Esophagus muscularis mucosa (tissue), 4 donors: ENCODE data around the gene SPSB3. TPM values are rescaled to one million over a fixed set of nuclear protein-coding genes. Genes with fewer than 3 reads are reported as not detected.

Experiments
- DNase-seq: peaks from one replicate; pipeline ENCODE4 v3.0.0-alpha.2; 2017; ENCODE audit errors: extremely low spot score
- H3K27ac ChIP-seq, 4 donors: fragments of 200-600 bp; sonication (generic); replicated peaks in 1 of 4; 1 replicate in 3 of 4; 2 replicates in 1 of 4; pipeline ENCODE4 v1.5.1; 2016 to 2019; ENCODE audit warnings: mild to moderate bottlenecking in 1 of 4
- H3K27me3 ChIP-seq, 4 donors: fragments of 200-600 bp; sonication (generic); one replicate each; pipeline versions ENCODE4 v1.5.1 to v1.6.0; 2016 to 2019
- H3K36me3 ChIP-seq, 4 donors: fragments of 200-600 bp; sonication (generic); one replicate each; pipeline ENCODE4 v1.5.1; 2016 to 2019
- H3K4me1 ChIP-seq, 4 donors: fragments of 200-600 bp; sonication (generic); one replicate each; pipeline ENCODE4 v1.5.1; 2016 to 2019
- H3K4me3 ChIP-seq, 4 donors: fragments of 200-600 bp; sonication (generic); 1 replicate in 2 of 4; 2 replicates in 2 of 4; pipeline ENCODE4 v1.5.1; 2016 to 2019; ENCODE audit warnings: mild to moderate bottlenecking in 4 of 4, moderate library complexity in 1 of 4
- H3K9me3 ChIP-seq, 4 donors: fragments of 200-600 bp; sonication (generic); 1 replicate in 3 of 4; 2 replicates in 1 of 4; pipeline ENCODE4 v1.5.1; 2016 to 2019
- CTCF ChIP-seq, 3 experiments: fragments of 200-600 bp in 2 of 3; fragments of 450-650 bp in 1 of 3; sonication (generic) in 2 of 3; IDR thresholded peaks; one replicate each; pipeline ENCODE4 v1.5.1; 2017 to 2019; ENCODE audit warnings: antibody characterized with exemption in 3 of 3, mild to moderate bottlenecking in 2 of 3, moderate library complexity in 1 of 3
- EP300 ChIP-seq: sonication (generic); formaldehyde crosslinking; IDR thresholded peaks from one replicate; pipeline ENCODE4 v1.6.1; 2017; ENCODE audit warnings: antibody characterized with exemption
- POLR2A ChIP-seq: fragments of 450-650 bp; IDR thresholded peaks from one replicate; pipeline ENCODE4 v1.6.1; 2017; ENCODE audit warnings: antibody characterized with exemption, moderate library complexity, mild to moderate bottlenecking, low read depth
- POLR2AphosphoS5 ChIP-seq, 2 donors: sonication (generic); formaldehyde crosslinking; IDR thresholded peaks; one replicate each; pipeline ENCODE4 v1.6.1; 2017; ENCODE audit warnings: antibody characterized with exemption in 2 of 2
- WGBS: methylation state at CpG from one replicate; pipeline ENCODE4 v1.1.5; 2018; 5-methylcytosine and 5-hydroxymethylcytosine counted together
- intact Hi-C: fragments of 100-400 bp; cut with DNase I; formaldehyde crosslinking; loops from one replicate; pipeline ENCODE4 v1.15.1; 2023
- total RNA-seq, 4 donors: library from RNA; depleted of rRNA; stranded (reverse); fragments of >200 nt; gene quantifications; one replicate each; pipeline versions ENCODE4 v1.1.0 to v1.2.1, GENCODE V29; 2016

The SPSB3 gene
- total RNA-seq, 4 donors from 2014 or later, result 69.1 to 101 (median 78.6) TPM

DNA sequence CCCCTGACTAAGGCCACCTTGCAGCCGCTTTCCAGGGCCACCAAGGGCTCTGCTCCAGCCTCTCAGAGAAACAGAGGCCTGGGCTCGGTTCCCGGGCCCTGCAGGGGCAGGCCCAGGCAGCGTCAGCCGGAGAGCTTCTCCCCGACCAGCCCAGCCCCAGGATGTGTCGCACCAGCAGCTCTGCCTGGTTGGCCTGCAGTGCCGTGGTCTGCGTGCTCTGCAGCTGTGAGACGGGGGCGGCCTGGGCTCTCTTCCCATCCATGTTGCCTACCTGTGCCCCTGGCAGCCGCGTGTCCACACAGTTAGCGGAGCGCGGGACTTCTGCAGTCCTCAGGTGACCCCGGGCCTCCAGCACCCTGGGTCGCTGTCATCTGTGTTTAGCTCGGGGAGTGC lies 6.3 kb upstream of the SPSB3 start:
- H3K36me3 ChIP-seq, result peaks cover 15 to 76% (median 71%) of the 10 kb centered on the region in 4 donors

GRCh38 chr16:1788095-1788707 lies 5.8 kb upstream of the SPSB3 start:
- intact Hi-C loops, result loop anchor here (5.0 kb wide), 1 partner anchor 34 kb away; no protein-coding TSS in a partner anchor
- no peak overlapping the region for H3K27ac ChIP-seq
- H3K27me3 ChIP-seq, result no peaks in the 10 kb centered on the region
- peaks cover 12 to 41% (median 27%) of the 10 kb centered on the region in 4 donors for H3K4me1 ChIP-seq
- TF ChIP-seq POLR2AphosphoS5 (IDR thresholded peaks at IDR 0.05), result no peak
- TF ChIP-seq CTCF (IDR thresholded peaks at IDR 0.05), result no peak
- TF ChIP-seq POLR2A, result no peak
- TF ChIP-seq EP300, result no peak
- no peak for DNase-seq
- 94% methylated on average over 27 of the region's 38 CpGs for WGBS
- no peaks in the 10 kb centered on the region for H3K9me3 ChIP-seq
- H3K36me3 ChIP-seq, result peaks cover 15 to 76% (median 71%) of the 10 kb centered on the region in 4 donors
- no peak overlapping the region for H3K4me3 ChIP-seq

More for the DNA sequence above, 6.3 kb upstream of the SPSB3 start:
- no peaks in the 10 kb centered on the region for H3K27me3 ChIP-seq
- H3K9me3 ChIP-seq, result no peaks in the 10 kb centered on the region
- whole genome bisulfite sequencing, result 66% methylated on average over 4 of the region's 19 CpGs
- intact Hi-C loops, result loop anchor here (5.0 kb wide), 1 partner anchor 34 kb away; no protein-coding TSS in a partner anchor
- TF ChIP-seq CTCF (IDR thresholded peaks at IDR 0.05), result no peak
- no peak for TF ChIP-seq EP300
- no peak for TF ChIP-seq POLR2A
- TF ChIP-seq POLR2AphosphoS5 (IDR thresholded peaks at IDR 0.05), result no peak
- H3K4me3 ChIP-seq, result no peak overlapping the region
- H3K4me1 ChIP-seq, result peaks cover 8 to 36% (median 23%) of the 10 kb centered on the region in 4 donors
- no peak for DNase-seq
- H3K27ac ChIP-seq, result no peak overlapping the region

DNA sequence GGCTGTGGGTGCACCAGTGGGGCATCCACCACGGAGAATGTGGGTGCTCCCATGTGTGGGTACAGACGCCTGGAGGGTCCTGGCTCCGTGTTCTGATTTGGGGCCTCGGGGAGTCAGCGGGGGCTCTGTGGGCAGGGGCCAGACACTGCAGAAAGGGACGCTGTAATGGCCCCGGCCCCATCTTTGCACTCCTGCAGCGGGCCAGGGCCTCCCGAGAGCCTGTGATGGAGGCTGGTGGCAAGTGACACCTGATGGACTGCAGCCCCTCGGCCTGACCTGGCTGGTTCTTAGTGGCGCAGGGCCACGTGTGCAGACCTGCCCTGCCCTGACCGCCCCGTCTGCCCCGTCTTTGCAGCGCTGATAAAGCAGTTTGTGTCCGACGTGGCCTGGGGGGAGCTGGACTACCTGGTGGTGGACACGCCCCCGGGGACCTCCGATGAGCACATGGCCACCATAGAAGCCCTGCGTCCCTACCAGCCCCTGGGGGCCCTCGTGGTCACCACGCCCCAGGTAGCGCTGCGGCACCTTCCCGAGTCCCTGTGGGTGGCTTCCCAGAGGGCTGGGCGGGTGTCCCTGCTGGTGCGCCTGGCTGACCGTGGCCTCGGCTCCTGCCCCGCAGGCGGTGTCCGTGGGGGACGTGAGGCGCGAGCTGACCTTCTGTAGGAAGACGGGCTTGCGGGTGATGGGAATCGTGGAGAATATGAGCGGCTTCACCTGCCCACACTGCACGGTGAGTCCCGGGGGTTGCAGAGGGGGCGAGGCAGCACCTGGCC lies 5.1 kb upstream of the SPSB3 start:
- Histone ChIP-seq H3K9me3 (no peaks in the 10 kb centered on the region), H3K36me3 (peaks cover 15 to 76% (median 71%) of the 10 kb centered on the region in 4 donors), H3K27me3 (no peaks in the 10 kb centered on the region), H3K4me3 (no peak overlapping the region), H3K27ac (no peak overlapping the region), H3K4me1 (peaks cover 12 to 42% (median 28%) of the 10 kb centered on the region in 4 donors)
- 87% methylated on average over 33 of the region's 44 CpGs for WGBS
- TF ChIP-seq POLR2A, result no peak
- TF ChIP-seq POLR2AphosphoS5 (IDR thresholded peaks at IDR 0.05), result no peak
- TF ChIP-seq EP300, result no peak
- no peak for TF ChIP-seq CTCF (IDR thresholded peaks at IDR 0.05)
- intact Hi-C loops, result loop anchor here (5.0 kb wide), 1 partner anchor 35 kb away; no protein-coding TSS in a partner anchor
- DNase-seq, result no peak

DNA sequence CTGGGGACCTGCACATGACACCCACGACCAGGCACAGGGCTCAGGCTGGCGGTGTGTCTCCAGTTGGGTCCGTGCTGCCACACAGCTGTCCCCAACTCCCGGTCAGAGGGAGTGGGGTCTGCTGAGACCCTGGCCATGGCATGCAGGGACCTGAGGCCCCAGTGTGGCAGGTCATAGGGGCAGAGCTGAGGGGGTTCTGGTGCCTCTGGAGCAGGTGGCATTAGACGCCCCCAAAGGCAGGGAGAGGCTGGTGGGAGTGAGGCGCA lies 4.6 kb upstream of the SPSB3 start:
- H3K27ac ChIP-seq, result no peak overlapping the region
- WGBS, result 73% methylated on average over 5 of the region's 6 CpGs
- no peaks in the 10 kb centered on the region for H3K27me3 ChIP-seq
- TF ChIP-seq EP300 (no peak), POLR2A (no peak), POLR2AphosphoS5 (IDR thresholded peaks at IDR 0.05) (no peak), CTCF (IDR thresholded peaks at IDR 0.05) (no peak)
- no peaks in the 10 kb centered on the region for H3K9me3 ChIP-seq
- DNase-seq, result no peak
- peaks cover 15 to 71% (median 69%) of the 10 kb centered on the region in 4 donors for H3K36me3 ChIP-seq
- peaks cover 12 to 44% (median 28%) of the 10 kb centered on the region in 4 donors for H3K4me1 ChIP-seq
- no peak overlapping the region for H3K4me3 ChIP-seq
- intact Hi-C loops, result loop anchor here (5.0 kb wide), 1 partner anchor 35 kb away; no protein-coding TSS in a partner anchor
